Mammary epithelial cell (primary cell): Measurements from ENCODE around the gene RSU1.

Experiments used
- EZH2 ChIP-seq: IDR thresholded peaks from 2 replicates; pipeline ENCODE4 v1.6.1; 2012; ENCODE audit warnings: low read length, inconsistent platforms, borderline replicate concordance
- TF ChIP-seq, protein P1 (sequence below), 2 donors: IDR thresholded peaks in 1 of 2; conservative IDR thresholded peaks in 1 of 2; 2 replicates each; pipeline ENCODE4 v1.5.1; 2011 to 2012; ENCODE audit warnings: inconsistent platforms in 2 of 2, low read length in 2 of 2, mild to moderate bottlenecking in 2 of 2, control low read depth in 1 of 2, low read depth in 1 of 2; ENCODE audit not compliant: insufficient read depth in 1 of 2; ENCODE audit errors: extremely low read depth in 1 of 2

DNA sequence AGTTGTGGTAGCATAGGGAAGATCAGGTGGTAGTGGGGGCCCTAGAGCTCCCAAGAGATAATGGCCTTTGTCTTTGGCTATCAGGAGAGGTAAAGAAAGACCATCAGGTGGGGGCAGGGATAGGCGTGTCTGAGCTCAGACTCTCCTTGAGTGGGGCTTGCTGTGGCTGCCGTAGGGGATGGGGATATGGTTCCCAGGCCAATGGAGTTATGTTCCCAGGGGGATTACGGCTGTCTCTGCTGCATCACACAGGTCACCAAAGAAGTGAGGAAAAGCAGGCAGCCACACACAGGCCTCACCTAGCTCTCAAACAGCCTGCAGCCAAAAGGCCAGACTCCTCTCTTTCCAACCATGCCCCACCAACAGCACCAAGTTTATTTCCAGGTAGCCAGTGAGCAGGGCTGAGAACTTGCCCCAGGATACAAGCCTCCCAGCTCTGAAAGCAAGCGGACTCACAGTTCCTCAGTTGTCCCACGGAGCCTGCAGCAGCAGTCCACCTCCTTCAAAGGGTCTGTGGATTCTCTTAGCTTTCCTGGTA lies 257.9 kb downstream of the RSU1 start:
- TF ChIP-seq EZH2, result no peak
- TF ChIP-seq, protein P1, sequence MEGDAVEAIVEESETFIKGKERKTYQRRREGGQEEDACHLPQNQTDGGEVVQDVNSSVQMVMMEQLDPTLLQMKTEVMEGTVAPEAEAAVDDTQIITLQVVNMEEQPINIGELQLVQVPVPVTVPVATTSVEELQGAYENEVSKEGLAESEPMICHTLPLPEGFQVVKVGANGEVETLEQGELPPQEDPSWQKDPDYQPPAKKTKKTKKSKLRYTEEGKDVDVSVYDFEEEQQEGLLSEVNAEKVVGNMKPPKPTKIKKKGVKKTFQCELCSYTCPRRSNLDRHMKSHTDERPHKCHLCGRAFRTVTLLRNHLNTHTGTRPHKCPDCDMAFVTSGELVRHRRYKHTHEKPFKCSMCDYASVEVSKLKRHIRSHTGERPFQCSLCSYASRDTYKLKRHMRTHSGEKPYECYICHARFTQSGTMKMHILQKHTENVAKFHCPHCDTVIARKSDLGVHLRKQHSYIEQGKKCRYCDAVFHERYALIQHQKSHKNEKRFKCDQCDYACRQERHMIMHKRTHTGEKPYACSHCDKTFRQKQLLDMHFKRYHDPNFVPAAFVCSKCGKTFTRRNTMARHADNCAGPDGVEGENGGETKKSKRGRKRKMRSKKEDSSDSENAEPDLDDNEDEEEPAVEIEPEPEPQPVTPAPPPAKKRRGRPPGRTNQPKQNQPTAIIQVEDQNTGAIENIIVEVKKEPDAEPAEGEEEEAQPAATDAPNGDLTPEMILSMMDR (conservative IDR thresholded peaks at IDR 0.05 in 1 of 2, IDR thresholded peaks at IDR 0.05 in 1 of 2; ENCODE audit: extremely low read depth in 1 of 2, insufficient read depth in 1 of 2, low read depth in 1 of 2, low read length in 2 of 2), result no peak
